ENCODE results near the gene MRPS18B. TPM values are rescaled to one million over a fixed set of nuclear protein-coding genes. Genes with fewer than 3 reads are reported as not detected.

The MRPS18B gene
- total RNA-seq, 4 donors from 2014 or later = 45.1 to 62.8 (median 48.2) TPM

DNA sequence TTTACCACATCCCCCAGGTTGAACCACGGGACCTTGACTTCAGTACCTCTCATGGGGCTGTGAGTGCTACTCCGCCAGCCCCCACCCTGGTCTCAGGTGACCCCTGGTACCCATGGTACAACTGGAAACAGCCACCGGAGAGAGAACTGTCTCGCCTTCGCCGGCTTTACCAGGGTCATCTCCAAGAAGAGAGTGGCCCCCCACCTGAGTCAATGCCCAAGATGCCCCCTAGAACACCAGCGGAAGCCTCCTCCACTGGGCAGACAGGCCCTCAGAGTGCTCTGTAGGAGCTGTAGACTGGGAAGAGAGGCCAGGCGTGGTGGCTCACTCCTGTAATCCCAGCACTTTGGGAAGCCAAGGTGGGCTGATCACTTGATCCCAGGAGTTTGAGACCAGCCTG lies 7.9 kb downstream of the MRPS18B start:
- TF ChIP-seq, protein P1, sequence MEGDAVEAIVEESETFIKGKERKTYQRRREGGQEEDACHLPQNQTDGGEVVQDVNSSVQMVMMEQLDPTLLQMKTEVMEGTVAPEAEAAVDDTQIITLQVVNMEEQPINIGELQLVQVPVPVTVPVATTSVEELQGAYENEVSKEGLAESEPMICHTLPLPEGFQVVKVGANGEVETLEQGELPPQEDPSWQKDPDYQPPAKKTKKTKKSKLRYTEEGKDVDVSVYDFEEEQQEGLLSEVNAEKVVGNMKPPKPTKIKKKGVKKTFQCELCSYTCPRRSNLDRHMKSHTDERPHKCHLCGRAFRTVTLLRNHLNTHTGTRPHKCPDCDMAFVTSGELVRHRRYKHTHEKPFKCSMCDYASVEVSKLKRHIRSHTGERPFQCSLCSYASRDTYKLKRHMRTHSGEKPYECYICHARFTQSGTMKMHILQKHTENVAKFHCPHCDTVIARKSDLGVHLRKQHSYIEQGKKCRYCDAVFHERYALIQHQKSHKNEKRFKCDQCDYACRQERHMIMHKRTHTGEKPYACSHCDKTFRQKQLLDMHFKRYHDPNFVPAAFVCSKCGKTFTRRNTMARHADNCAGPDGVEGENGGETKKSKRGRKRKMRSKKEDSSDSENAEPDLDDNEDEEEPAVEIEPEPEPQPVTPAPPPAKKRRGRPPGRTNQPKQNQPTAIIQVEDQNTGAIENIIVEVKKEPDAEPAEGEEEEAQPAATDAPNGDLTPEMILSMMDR (IDR thresholded peaks at IDR 0.05; ENCODE audit: low read depth) = no peak

DNA sequence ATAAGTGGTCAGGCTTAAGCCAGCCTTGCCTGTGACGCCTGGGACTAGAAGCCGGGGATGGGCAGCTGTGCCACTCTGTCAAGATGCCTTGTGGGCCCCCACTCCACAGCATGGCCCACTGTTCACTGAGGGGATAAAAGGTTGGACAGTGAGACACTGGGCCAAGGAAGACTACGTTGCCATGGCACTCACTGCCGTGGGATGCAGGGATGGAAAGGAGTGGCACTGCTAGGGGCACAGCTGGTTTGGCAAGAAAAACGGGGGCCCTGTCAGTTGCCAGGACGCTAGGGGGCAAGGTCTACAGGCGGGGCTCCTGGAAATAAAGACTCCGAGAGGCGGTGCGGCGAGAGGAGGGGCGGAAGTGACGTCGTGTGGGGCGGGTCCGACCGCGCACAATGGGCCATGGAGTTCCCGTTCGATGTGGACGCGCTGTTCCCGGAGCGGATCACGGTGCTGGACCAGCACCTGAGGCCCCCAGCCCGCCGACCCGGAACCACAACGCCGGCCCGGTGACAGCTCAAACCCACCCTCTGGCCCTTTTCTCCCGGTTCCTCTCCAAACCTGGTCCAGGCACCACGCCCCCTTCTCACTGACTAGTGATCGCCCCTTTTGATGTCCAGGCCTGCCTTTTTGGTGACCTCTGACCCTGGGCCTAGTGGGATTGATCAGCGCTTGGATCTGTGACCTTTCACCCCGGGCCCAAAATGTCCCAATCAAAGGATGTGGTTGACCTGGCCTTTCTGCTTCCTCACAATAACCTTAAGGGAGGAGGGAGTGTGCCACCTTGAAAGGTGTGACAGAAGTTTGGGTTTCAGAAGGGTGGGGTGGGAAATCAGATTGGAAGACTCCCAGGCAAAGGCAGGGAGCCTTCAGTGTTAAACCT lies 9.1 kb downstream of the MRPS18B start, which contains the start of gene ATAT1:
Gene ATAT1, plus strand, starts transcription at position 391 of the 883 bp plus-strand sequence.
- TF ChIP-seq, protein P1 (IDR thresholded peaks at IDR 0.05; ENCODE audit: low read depth) = no peak

GRCh38 chr6:30635834-30636233 lies 18.2 kb downstream of the MRPS18B start:
- TF ChIP-seq, protein P1 (IDR thresholded peaks at IDR 0.05; ENCODE audit: low read depth) = no peak

- TF ChIP-seq, protein P1 (IDR thresholded peaks at IDR 0.05; ENCODE audit: low read depth) = no peak
Measured at GRCh38 chr6:30640481-30640880, 22.8 kb downstream of the MRPS18B start.

DNA sequence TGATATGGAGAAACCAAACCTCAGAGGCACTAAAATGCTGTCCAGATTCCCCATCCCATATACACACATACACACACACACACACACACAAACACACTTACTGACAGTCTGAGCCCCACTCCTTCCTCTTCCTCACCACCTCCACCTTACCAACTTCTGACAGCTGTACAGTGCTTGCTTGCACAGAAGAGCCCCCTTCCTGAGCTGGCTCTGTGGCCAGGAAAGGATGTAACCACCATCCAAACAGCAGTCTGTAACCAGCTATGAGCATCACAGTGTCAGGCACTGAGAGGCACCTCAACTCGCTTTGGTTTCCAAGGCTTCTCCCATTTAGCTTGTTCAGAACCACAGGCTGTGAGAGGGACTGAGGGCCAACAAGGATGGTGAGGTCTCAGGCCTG lies 23.4 kb downstream of the MRPS18B start:
- TF ChIP-seq, protein P1 (IDR thresholded peaks at IDR 0.05; ENCODE audit: low read depth) = no peak

DNA sequence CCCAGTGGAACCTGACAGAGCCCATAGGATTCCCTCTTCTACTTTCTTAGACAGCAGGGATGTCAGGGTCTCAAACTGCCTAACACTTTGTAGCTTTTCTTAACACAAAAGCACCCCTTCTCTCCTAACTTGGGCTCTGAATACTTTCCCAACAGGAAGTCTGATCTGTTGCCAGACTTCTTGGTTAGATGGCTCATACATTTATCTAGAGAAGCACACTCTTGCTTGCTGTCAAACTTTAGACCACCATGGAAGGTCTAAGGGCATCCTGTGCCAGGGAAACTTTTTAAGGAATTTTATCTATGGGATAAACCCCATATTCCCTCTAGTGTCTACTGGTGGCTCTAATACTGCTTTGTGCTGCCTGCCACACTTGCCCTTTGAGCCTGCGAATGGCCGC lies 26.0 kb downstream of the MRPS18B start:
- TF ChIP-seq, protein P1 (IDR thresholded peaks at IDR 0.05; ENCODE audit: low read depth) = no peak

DNA sequence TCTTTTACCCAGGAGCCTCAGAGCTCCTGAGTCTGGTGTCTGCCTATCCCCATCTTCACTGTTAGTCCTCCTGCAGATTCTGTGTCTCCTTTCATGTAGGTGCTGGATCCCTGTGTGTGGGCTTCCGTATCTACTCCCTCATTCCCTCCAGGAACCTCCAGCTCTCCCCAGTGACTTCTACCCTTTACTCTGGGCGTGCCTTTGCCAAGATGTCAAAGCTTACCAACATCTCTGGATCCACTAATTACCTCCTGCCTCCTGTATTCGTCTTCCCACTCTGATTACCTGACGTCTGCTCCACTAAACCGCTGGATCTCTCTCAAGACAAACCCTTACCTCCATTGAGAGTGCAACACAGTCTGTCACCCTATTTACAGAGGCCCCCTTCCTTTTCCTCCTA lies 27.1 kb downstream of the MRPS18B start:
- TF ChIP-seq, protein P1 (IDR thresholded peaks at IDR 0.05; ENCODE audit: low read depth) = no peak

All from subcutaneous adipose tissue (tissue), 4 donors.